Caco-2 (cell line): Measurements from ENCODE around the gene MUC5AC. TPM values are rescaled to one million over a fixed set of nuclear protein-coding genes. Genes with fewer than 3 reads are reported as not detected.
A peak's percentile ranks its signal among the peaks of the same experiment; 100 is the strongest.

Source experiments
- BruUV-seq: library from RNA; stranded (reverse); fragments of 400-500 nt; replicated peaks from 2 replicates; lab custom pipeline; 2021; lab: Mats Ljungman, UMichigan
- CTCF ChIA-PET: fragments of 300-600 bp; sonication (Branson Sonifier 250); formaldehyde crosslinking; loops from one replicate; lab custom pipeline; 2022; ENCODE audit warnings: antibody characterized with exemption; lab: Charles Lee
- POLR2A ChIA-PET: fragments of 300-600 bp; sonication (Branson Sonifier 250); formaldehyde crosslinking; loops from one replicate; lab custom pipeline; 2022; ENCODE audit warnings: antibody characterized with exemption; lab: Charles Lee
- DNase-seq, 2 experiments: peaks; one replicate each; pipeline versions ENCODE4 v3.0.0 to v3.0.0-alpha.2; 2020 to 2022
- H3K27me3 ChIP-seq: replicated peaks from 2 replicates; pipeline ENCODE4 v1.6.0; 2011; ENCODE audit warnings: low read length; ENCODE audit not compliant: control insufficient read depth, insufficient read depth
- H3K36me3 ChIP-seq: 2 replicates; pipeline ENCODE4 v1.5.1; 2011; ENCODE audit warnings: low read length; ENCODE audit not compliant: control insufficient read depth, insufficient read depth
- H3K4me1 ChIP-seq: fragments of 250-450 bp; sonication (Bioruptor Pico); 2 replicates; pipeline ENCODE4 v1.5.1; 2020; ENCODE audit warnings: mild to moderate bottlenecking
- H3K4me3 ChIP-seq: 2 replicates; pipeline ENCODE4 v1.5.1; 2011; ENCODE audit warnings: low read depth, mild to moderate bottlenecking, control low read depth, low read length
- H3K9me3 ChIP-seq: fragments of 250-450 bp; sonication (Bioruptor Pico); 2 replicates; pipeline ENCODE4 v1.5.1; 2020; ENCODE audit warnings: mild to moderate bottlenecking, moderate library complexity
- H3K27ac Mint-ChIP-seq: one replicate; pipeline ENCODE4 v1.8.0; 2022; ENCODE audit warnings: mixed read lengths; ENCODE audit not compliant: unreplicated experiment
- H3K27me3 Mint-ChIP-seq: one replicate; pipeline ENCODE4 v1.8.0; 2022; ENCODE audit warnings: mixed read lengths; ENCODE audit not compliant: insufficient read depth, unreplicated experiment
- H3K36me3 Mint-ChIP-seq: one replicate; pipeline ENCODE4 v1.8.0; 2022; ENCODE audit warnings: mild to moderate bottlenecking, mixed read lengths; ENCODE audit not compliant: insufficient read depth, unreplicated experiment
- H3K4me1 Mint-ChIP-seq: one replicate; pipeline ENCODE4 v1.8.0; 2022; ENCODE audit warnings: low read depth, mixed read lengths; ENCODE audit not compliant: unreplicated experiment
- H3K4me3 Mint-ChIP-seq: one replicate; pipeline ENCODE4 v1.8.0; 2022; ENCODE audit warnings: mild to moderate bottlenecking, moderate library complexity, mixed read lengths; ENCODE audit not compliant: unreplicated experiment
- H3K9me3 Mint-ChIP-seq: one replicate; pipeline ENCODE4 v1.8.0; 2022; ENCODE audit warnings: mixed read lengths; ENCODE audit not compliant: unreplicated experiment
- intact Hi-C: fragments of 100-400 bp; cut with micrococcal nuclease; formaldehyde crosslinking; loops from one replicate; pipeline ENCODE4 v1.10.0; 2022; ENCODE audit not compliant: unreplicated experiment
- total RNA-seq: library from RNA; stranded (reverse); gene quantifications from 2 replicates; pipeline ENCODE4 v1.2.3, GENCODE V29; 2022
- TF ChIP-seq, protein P1 (sequence below), 2 experiments: fragments of 200-600 bp in 1 of 2; IDR thresholded peaks; 1 replicate in 1 of 2; 2 replicates in 1 of 2; pipeline versions ENCODE4 v1.5.1 to v1.8.0; 2011 to 2022; ENCODE audit warnings: antibody characterized with exemption in 1 of 2, control low read depth in 1 of 2, inconsistent platforms in 1 of 2, low read depth in 1 of 2, low read length in 1 of 2, mild to moderate bottlenecking in 1 of 2, moderate library complexity in 1 of 2; ENCODE audit not compliant: insufficient read depth in 1 of 2, severe bottlenecking in 1 of 2, unreplicated experiment in 1 of 2

MUC5AC gene
- total RNA-seq, 1 experiment from 2014 or later = 0.25 TPM

DNA sequence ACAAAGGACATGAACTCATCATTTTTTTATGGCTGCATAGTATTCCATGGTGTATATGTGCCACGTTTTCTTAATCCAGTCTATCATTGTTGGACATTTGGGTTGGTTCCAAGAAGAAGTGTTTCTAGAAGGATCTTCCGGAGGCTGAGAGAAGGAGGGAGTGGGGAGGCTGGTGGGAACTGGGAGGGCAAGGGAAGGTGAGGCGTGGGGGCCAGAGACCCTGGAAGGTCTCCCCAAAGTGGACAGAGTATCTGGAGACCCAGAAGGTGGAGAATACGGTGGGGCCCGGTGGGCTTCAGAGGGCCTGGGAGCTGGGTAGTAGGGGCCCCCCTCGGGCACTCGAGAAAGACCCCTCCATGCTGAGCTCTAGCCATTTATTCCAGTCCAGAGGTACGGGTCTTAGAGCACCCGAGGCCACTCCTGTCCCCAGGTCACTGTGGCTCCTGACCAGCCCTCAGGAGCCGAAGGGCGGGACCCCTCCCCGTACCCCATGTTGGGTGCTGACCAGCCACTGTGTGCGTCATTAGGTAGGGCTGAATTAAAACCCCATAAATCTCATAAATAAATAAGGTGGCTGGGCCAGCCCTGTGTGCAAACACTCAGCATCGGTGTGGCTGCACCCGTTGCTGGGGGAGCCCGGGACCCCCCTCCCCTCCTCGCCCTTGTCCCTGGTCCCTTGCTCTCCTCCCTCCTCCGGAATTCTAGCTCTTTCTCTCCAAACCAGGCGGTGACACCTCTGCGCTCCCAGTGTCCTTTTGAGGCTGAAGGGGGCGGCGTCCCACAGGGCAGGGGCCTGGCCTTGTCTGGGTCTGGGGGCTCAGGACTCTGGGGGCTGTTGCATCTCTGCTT, 38.8 kb upstream of the MUC5AC start:
- Histone ChIP-seq H3K4me3 (no peak overlapping the region), H3K27me3 (no peaks in the 10 kb centered on the region), H3K9me3 (no peaks in the 10 kb centered on the region), H3K4me1 (no peaks in the 10 kb centered on the region), H3K36me3 (no peaks in the 10 kb centered on the region)
- Mint-ChIP-seq H3K4me3 (no peak overlapping the region), H3K9me3 (peaks cover 2% of the 10 kb centered on the region), H3K27ac (no peak overlapping the region), H3K27me3 (peaks cover 9% of the 10 kb centered on the region), H3K36me3 (no peaks in the 10 kb centered on the region), H3K4me1 (peaks cover 7% of the 10 kb centered on the region)
- ChIA-PET POLR2A (no interaction called here), CTCF (no interaction called here)
- DNase-seq = peak in 1 of 2 experiments; percentile 16
- no TSS peak for BruUV-seq
- TF ChIP-seq, protein P1, sequence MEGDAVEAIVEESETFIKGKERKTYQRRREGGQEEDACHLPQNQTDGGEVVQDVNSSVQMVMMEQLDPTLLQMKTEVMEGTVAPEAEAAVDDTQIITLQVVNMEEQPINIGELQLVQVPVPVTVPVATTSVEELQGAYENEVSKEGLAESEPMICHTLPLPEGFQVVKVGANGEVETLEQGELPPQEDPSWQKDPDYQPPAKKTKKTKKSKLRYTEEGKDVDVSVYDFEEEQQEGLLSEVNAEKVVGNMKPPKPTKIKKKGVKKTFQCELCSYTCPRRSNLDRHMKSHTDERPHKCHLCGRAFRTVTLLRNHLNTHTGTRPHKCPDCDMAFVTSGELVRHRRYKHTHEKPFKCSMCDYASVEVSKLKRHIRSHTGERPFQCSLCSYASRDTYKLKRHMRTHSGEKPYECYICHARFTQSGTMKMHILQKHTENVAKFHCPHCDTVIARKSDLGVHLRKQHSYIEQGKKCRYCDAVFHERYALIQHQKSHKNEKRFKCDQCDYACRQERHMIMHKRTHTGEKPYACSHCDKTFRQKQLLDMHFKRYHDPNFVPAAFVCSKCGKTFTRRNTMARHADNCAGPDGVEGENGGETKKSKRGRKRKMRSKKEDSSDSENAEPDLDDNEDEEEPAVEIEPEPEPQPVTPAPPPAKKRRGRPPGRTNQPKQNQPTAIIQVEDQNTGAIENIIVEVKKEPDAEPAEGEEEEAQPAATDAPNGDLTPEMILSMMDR (IDR thresholded peaks at IDR 0.05; ENCODE audit: insufficient read depth in 1 of 2, low read depth in 1 of 2, low read length in 1 of 2, severe bottlenecking in 1 of 2, unreplicated experiment in 1 of 2) = no peak
- intact Hi-C loops = loop anchor here (10.0 kb wide), 1 partner anchor 116 kb away; no protein-coding TSS in a partner anchor

DNA sequence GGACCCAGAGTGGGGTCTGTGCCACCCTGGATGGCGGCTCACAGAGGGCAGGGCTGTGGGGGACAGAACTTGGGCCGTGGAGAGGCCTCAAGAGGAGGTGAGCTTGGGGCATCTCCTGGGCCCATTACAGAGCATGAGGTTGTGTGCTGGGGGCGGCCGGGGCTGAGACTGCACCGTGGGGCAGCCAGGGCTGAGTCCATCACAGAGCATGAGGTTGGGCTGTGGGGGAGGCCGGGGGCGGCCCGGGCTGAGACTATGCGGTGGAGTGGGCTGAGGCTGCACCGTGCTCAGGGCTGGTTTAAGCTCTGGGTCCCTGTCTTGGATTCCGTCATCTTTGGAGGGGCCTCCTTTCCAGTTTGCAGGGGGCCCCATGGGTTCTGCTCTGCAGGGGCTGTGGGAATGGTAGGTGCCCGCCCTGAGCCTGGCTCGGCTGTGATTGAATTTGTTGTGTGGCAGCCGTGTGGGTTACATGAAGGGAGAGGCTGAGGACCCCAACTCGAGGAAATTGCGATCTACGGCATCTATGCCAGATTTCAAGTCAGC, 38.1 kb upstream of the MUC5AC start:
- intact Hi-C loops = loop anchor here (10.0 kb wide), 1 partner anchor 115 kb away; no protein-coding TSS in a partner anchor
- Histone ChIP-seq H3K4me3 (no peak overlapping the region), H3K36me3 (no peaks in the 10 kb centered on the region), H3K27me3 (no peaks in the 10 kb centered on the region), H3K9me3 (no peaks in the 10 kb centered on the region), H3K4me1 (no peaks in the 10 kb centered on the region)
- Mint-ChIP-seq H3K27ac (no peak overlapping the region), H3K9me3 (peaks cover 9% of the 10 kb centered on the region), H3K27me3 (peaks cover 15% of the 10 kb centered on the region), H3K4me1 (peaks cover 5% of the 10 kb centered on the region), H3K36me3 (no peaks in the 10 kb centered on the region), H3K4me3 (no peak overlapping the region)
- peak in 1 of 2 experiments; percentile 26 for DNase-seq
- ChIA-PET POLR2A (no interaction called here), CTCF (no interaction called here)
- TF ChIP-seq, protein P1 (IDR thresholded peaks at IDR 0.05; ENCODE audit: insufficient read depth in 1 of 2, low read depth in 1 of 2, low read length in 1 of 2, severe bottlenecking in 1 of 2, unreplicated experiment in 1 of 2) = no peak
- BruUV-seq = no TSS peak

DNA sequence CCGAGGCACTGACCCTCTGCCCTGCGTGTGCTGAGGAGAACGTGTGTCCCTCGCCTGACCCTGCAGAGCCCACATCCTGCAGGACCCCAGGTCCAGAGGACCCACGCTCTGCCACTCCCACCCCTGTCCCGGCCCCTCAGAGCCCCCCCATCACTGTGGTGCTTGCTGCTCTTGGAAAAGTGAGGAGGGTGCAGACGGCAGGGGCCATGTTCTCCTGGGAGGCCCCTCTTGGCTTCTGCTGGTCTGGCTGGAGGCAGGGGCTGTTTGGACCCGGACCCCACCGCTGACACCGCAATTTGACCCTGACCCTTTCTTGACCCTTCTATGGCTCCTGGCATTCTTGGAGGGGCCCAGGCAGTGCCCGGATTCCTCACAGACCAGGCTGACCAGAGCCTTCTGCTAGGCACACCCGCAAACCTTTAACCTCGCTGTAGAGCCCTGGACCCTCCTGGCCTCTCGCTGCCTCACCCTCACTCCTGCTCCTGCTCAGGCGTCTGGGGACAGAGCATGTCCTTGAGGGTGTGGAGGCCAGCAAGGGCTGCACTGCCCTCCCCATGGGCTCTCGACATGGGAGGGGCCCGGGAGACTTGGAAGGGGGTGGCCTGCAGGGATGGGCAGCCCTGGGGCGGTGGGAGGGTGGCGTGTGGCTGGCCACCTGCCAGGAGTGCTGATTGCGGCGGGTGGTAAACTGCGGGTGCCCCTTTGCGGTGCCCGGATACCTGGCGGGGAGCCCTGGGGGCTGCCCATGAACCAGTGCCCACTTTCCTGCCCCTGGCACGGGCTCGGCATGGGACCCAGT, 37.0 kb upstream of the MUC5AC start:
- no TSS peak for BruUV-seq
- CTCF ChIA-PET = no interaction called here
- Histone ChIP-seq H3K4me3 (no peak overlapping the region), H3K36me3 (no peaks in the 10 kb centered on the region), H3K4me1 (no peaks in the 10 kb centered on the region), H3K9me3 (no peaks in the 10 kb centered on the region), H3K27me3 (no peaks in the 10 kb centered on the region)
- Mint-ChIP-seq H3K36me3 (no peaks in the 10 kb centered on the region), H3K4me1 (no peaks in the 10 kb centered on the region), H3K9me3 (peaks cover 16% of the 10 kb centered on the region), H3K27ac (no peak overlapping the region), H3K27me3 (peaks cover 17% of the 10 kb centered on the region), H3K4me3 (no peak overlapping the region)
- peak in 1 of 2 experiments; percentile 25 for DNase-seq
- intact Hi-C loops = no loop called here
- POLR2A ChIA-PET = no interaction called here
- TF ChIP-seq, protein P1 (IDR thresholded peaks at IDR 0.05; ENCODE audit: insufficient read depth in 1 of 2, low read depth in 1 of 2, low read length in 1 of 2, severe bottlenecking in 1 of 2, unreplicated experiment in 1 of 2) = no peak
